NCI-H1436 (cell line): Measurements from ENCODE around the gene CGB5.
"Not testable (repeated sequence)": the region's sequence is repeated elsewhere in the genome, so short reads cannot be mapped to it uniquely, and the experiment has no call there.

Source experiments
- DNase-seq: peaks from one replicate; lab custom pipeline; 2025; lab: John Stamatoyannopoulos, UW

The CGB5 gene

GRCh38 chr19:49043548-49043947, at the start of gene CGB5:
CGB5 (plus strand) TSS chr19:49043848; CDS start chr19:49044210, 362 bp downstream.
- DNase-seq, result not testable (repeated sequence)

- DNase-seq, result no peak
Measured at GRCh38 chr19:48994035-48994386, 49.6 kb upstream of the CGB5 start.

- peak; percentile 41 for DNase-seq
Measured at GRCh38 chr19:48997972-48998371, 45.7 kb upstream of the CGB5 start.

- no peak for DNase-seq
Measured at GRCh38 chr19:48999481-49000325, 43.9 kb upstream of the CGB5 start.

- no peak for DNase-seq
Measured at GRCh38 chr19:49004133-49004532, 39.5 kb upstream of the CGB5 start.

- no peak for DNase-seq
Measured at GRCh38 chr19:49004964-49005614, 38.6 kb upstream of the CGB5 start.

- no peak for DNase-seq
Measured at GRCh38 chr19:49006905-49007304, 36.7 kb upstream of the CGB5 start.

- no peak for DNase-seq
Measured at GRCh38 chr19:49009828-49010227, 33.8 kb upstream of the CGB5 start.

GRCh38 chr19:49010453-49010852, 33.2 kb upstream of the CGB5 start:
- no peak for DNase-seq

- DNase-seq, result no peak
Measured at GRCh38 chr19:49011194-49011593, 32.5 kb upstream of the CGB5 start.

GRCh38 chr19:49014123-49014869, 29.4 kb upstream of the CGB5 start:
- DNase-seq, result no peak

- DNase-seq, result no peak
Measured at GRCh38 chr19:49014870-49015255, 28.8 kb upstream of the CGB5 start.

- no peak for DNase-seq
Measured at GRCh38 chr19:49016067-49016839, 27.4 kb upstream of the CGB5 start.

- DNase-seq, result no peak
Measured at GRCh38 chr19:49017041-49017665, 26.5 kb upstream of the CGB5 start, which contains the start of gene LHB. LHB (minus strand) TSS chr19:49017091; CDS start chr19:49017081, 10 bp downstream.

GRCh38 chr19:49017666-49018351, 25.8 kb upstream of the CGB5 start:
- peak; percentile 51 for DNase-seq

GRCh38 chr19:49018388-49019241, 25.0 kb upstream of the CGB5 start:
- not testable (repeated sequence) for DNase-seq

- DNase-seq, result peak; percentile 65
Measured at GRCh38 chr19:49019242-49019932, 24.3 kb upstream of the CGB5 start.

- peak; percentile 22 for DNase-seq
Measured at GRCh38 chr19:49020342-49020741, 23.3 kb upstream of the CGB5 start.
